Hepatocyte (in vitro differentiated cells): ENCODE measurements around the gene SAP130. TPM values are rescaled to one million over a fixed set of nuclear protein-coding genes. Genes with fewer than 3 reads are reported as not detected.

Experiments
- DNase-seq: peaks from one replicate; pipeline ENCODE4 v3.0.0-alpha.2; 2016; ENCODE audit warnings: low spot score
- H2AFZ ChIP-seq: fragments of 200-600 bp; sonication (generic); 2 replicates; pipeline ENCODE4 v1.6.0; 2016; ENCODE audit warnings: antibody characterized with exemption, mild to moderate bottlenecking
- H3K27ac ChIP-seq: fragments of 200-600 bp; sonication (generic); 2 replicates; pipeline ENCODE4 v1.5.1; 2016; ENCODE audit warnings: mild to moderate bottlenecking
- H3K27me3 ChIP-seq: fragments of 200-600 bp; sonication (generic); 2 replicates; pipeline ENCODE4 v1.6.1; 2016
- H3K36me3 ChIP-seq: fragments of 200-600 bp; sonication (generic); replicated peaks from 2 replicates; pipeline ENCODE4 v1.5.1; 2016; ENCODE audit warnings: low read depth; ENCODE audit not compliant: insufficient read depth
- H3K4me1 ChIP-seq: fragments of 200-600 bp; sonication (generic); 2 replicates; pipeline ENCODE4 v1.5.1; 2016; ENCODE audit warnings: mild to moderate bottlenecking, moderate library complexity; ENCODE audit not compliant: insufficient read depth
- H3K4me2 ChIP-seq: fragments of 200-600 bp; sonication (generic); 2 replicates; pipeline ENCODE4 v1.6.0; 2016
- H3K4me3 ChIP-seq: fragments of 200-600 bp; sonication (generic); 2 replicates; pipeline ENCODE4 v1.5.1; 2016; ENCODE audit warnings: mild to moderate bottlenecking
- H3K79me2 ChIP-seq: fragments of 200-600 bp; sonication (generic); 2 replicates; pipeline ENCODE4 v1.6.0; 2017; ENCODE audit warnings: mild to moderate bottlenecking
- H3K9me2 ChIP-seq: fragments of 200-600 bp; sonication (generic); replicated peaks from 2 replicates; pipeline ENCODE4 v1.6.0; 2017; ENCODE audit warnings: mild to moderate bottlenecking; ENCODE audit not compliant: insufficient read depth
- H3K9me3 ChIP-seq: fragments of 200-600 bp; sonication (generic); 2 replicates; pipeline ENCODE4 v1.5.1; 2016; ENCODE audit warnings: low read depth, mild to moderate bottlenecking
- H4K20me1 ChIP-seq: fragments of 200-600 bp; sonication (generic); 2 replicates; pipeline ENCODE4 v1.6.0; 2016; ENCODE audit warnings: mild to moderate bottlenecking; ENCODE audit not compliant: insufficient read depth, poor library complexity, severe bottlenecking
- CTCF ChIP-seq: fragments of 200-600 bp; sonication (generic); IDR thresholded peaks from 2 replicates; pipeline ENCODE4 v1.5.1; 2016; ENCODE audit warnings: antibody characterized with exemption, mild to moderate bottlenecking; ENCODE audit not compliant: poor library complexity
- EZH2 ChIP-seq: fragments of 200-600 bp; sonication (generic); IDR thresholded peaks from 2 replicates; pipeline ENCODE4 v1.6.1; 2016; ENCODE audit warnings: antibody characterized with exemption, mild to moderate bottlenecking, borderline replicate concordance
- EZH2phosphoT487 ChIP-seq: fragments of 200-600 bp; sonication (generic); IDR thresholded peaks from one replicate; pipeline ENCODE4 v1.6.1; 2018; ENCODE audit warnings: antibody characterized with exemption, mild to moderate bottlenecking, low read depth, moderate library complexity; ENCODE audit not compliant: unreplicated experiment, severe bottlenecking
- WGBS: methylation state at CpG from one replicate; pipeline ENCODE4 v1.1.6; 2016; ENCODE audit warnings: low lambda C conversion rate; ENCODE audit errors: missing lambda C conversion rate; 5-methylcytosine and 5-hydroxymethylcytosine counted together
- polyA plus RNA-seq: library from polyadenylated mRNA; unstranded; fragments of >200 nt; fragmentation: Nextera tagmentation; extraction: Ambion mirVana; gene quantifications from 2 replicates; pipeline ENCODE4 v1.2.1, GENCODE V29; 2016
- total RNA-seq: library from RNA; depleted of rRNA; stranded (reverse); fragments of >200 nt; gene quantifications from 2 replicates; pipeline ENCODE4 v1.2.3, GENCODE V29; 2014

Gene SAP130
- total and polyA plus RNA-seq, 2 experiments from 2014 or later = 12.6 to 12.7 TPM

- no peak overlapping the region for H3K4me2 ChIP-seq
- TF ChIP-seq EZH2 (no peak), EZH2phosphoT487 (no peak), CTCF (no peak)
- no peaks in the 10 kb centered on the region for H3K79me2 ChIP-seq
- no peaks in the 10 kb centered on the region for H3K9me3 ChIP-seq
- WGBS = 87% methylated on average over 6 of the region's 6 CpGs
- no peaks in the 10 kb centered on the region for H3K4me1 ChIP-seq
- no peak overlapping the region for H2AFZ ChIP-seq
- H3K27ac ChIP-seq = no peak overlapping the region
- no peaks in the 10 kb centered on the region for H3K27me3 ChIP-seq
- peaks cover 5% of the 10 kb centered on the region for H3K36me3 ChIP-seq
- no peak overlapping the region for H3K4me3 ChIP-seq
- no peaks in the 10 kb centered on the region for H4K20me1 ChIP-seq
- no peaks in the 10 kb centered on the region for H3K9me2 ChIP-seq
- no peak for DNase-seq
Measured at GRCh38 chr2:127985026-127985734, 42.7 kb downstream of the SAP130 start.

- WGBS = 80% methylated on average over 3 of the region's 3 CpGs
- no peaks in the 10 kb centered on the region for H3K4me1 ChIP-seq
- H2AFZ ChIP-seq = no peak overlapping the region
- no peaks in the 10 kb centered on the region for H4K20me1 ChIP-seq
- H3K9me3 ChIP-seq = no peaks in the 10 kb centered on the region
- H3K27ac ChIP-seq = no peak overlapping the region
- no peak overlapping the region for H3K4me2 ChIP-seq
- no peaks in the 10 kb centered on the region for H3K9me2 ChIP-seq
- DNase-seq = no peak
- peaks cover 5% of the 10 kb centered on the region for H3K36me3 ChIP-seq
- H3K27me3 ChIP-seq = no peaks in the 10 kb centered on the region
- no peaks in the 10 kb centered on the region for H3K79me2 ChIP-seq
- no peak overlapping the region for H3K4me3 ChIP-seq
- TF ChIP-seq EZH2phosphoT487 (no peak), EZH2 (no peak), CTCF (no peak)
Measured at GRCh38 chr2:127984551-127984950, 43.3 kb downstream of the SAP130 start.

GRCh38 chr2:127969446-127969845 lies 58.4 kb downstream of the SAP130 start:
- WGBS = 88% methylated on average over 4 of the region's 4 CpGs
- Histone ChIP-seq H2AFZ (no peak overlapping the region), H3K4me3 (no peak overlapping the region), H3K4me2 (no peak overlapping the region), H3K4me1 (no peaks in the 10 kb centered on the region), H3K79me2 (no peaks in the 10 kb centered on the region), H3K27me3 (no peaks in the 10 kb centered on the region), H3K9me2 (no peaks in the 10 kb centered on the region), H3K27ac (no peak overlapping the region), H3K9me3 (no peaks in the 10 kb centered on the region), H3K36me3 (no peaks in the 10 kb centered on the region), H4K20me1 (no peaks in the 10 kb centered on the region)
- TF ChIP-seq EZH2 = no peak
- no peak for TF ChIP-seq CTCF
- TF ChIP-seq EZH2phosphoT487 = no peak
- DNase-seq = no peak
